T-helper 2 cell treated with Interferon-gamma antibody and Interleukin-4, amounts not matched to agents 5 μg/mL and 100 μg/mL, for 36 hours (primary cell): ENCODE data around the gene FOSL2.

Source experiments
- DNase-seq: peaks from one replicate; pipeline ENCODE4 v3.0.0; 2021; ENCODE audit warnings: low spot score
- H3K27ac Mint-ChIP-seq: one replicate; pipeline ENCODE4 v1.8.0; 2021; ENCODE audit warnings: mild to moderate bottlenecking, mixed read lengths
- H3K27me3 Mint-ChIP-seq: one replicate; pipeline ENCODE4 v1.8.0; 2021; ENCODE audit warnings: low read depth, mixed read lengths
- H3K36me3 Mint-ChIP-seq: one replicate; pipeline ENCODE4 v1.8.0; 2021; ENCODE audit warnings: low read depth, mixed read lengths
- H3K4me1 Mint-ChIP-seq: one replicate; pipeline ENCODE4 v1.8.0; 2021; ENCODE audit warnings: low read depth, mixed read lengths
- H3K4me3 Mint-ChIP-seq: one replicate; pipeline ENCODE4 v1.8.0; 2022; ENCODE audit warnings: mild to moderate bottlenecking, moderate library complexity, mixed read lengths
- H3K9me3 Mint-ChIP-seq: one replicate; pipeline ENCODE4 v1.8.0; 2021; ENCODE audit warnings: mixed read lengths

Gene FOSL2

GRCh38 chr2:28374331-28374730, 18.3 kb upstream of the FOSL2 start:
- no peak overlapping the region for H3K4me3 Mint-ChIP-seq
- peaks cover 22% of the 10 kb centered on the region for H3K27me3 Mint-ChIP-seq
- H3K9me3 Mint-ChIP-seq = no peaks in the 10 kb centered on the region
- H3K27ac Mint-ChIP-seq = no peak overlapping the region
- H3K4me1 Mint-ChIP-seq = peaks cover 16% of the 10 kb centered on the region
- no peaks in the 10 kb centered on the region for H3K36me3 Mint-ChIP-seq
- DNase-seq = no peak

- peaks cover 21% of the 10 kb centered on the region for H3K27me3 Mint-ChIP-seq
- H3K4me1 Mint-ChIP-seq = peaks cover 19% of the 10 kb centered on the region
- no peak overlapping the region for H3K4me3 Mint-ChIP-seq
- H3K36me3 Mint-ChIP-seq = no peaks in the 10 kb centered on the region
- H3K27ac Mint-ChIP-seq = no peak overlapping the region
- no peak for DNase-seq
- H3K9me3 Mint-ChIP-seq = no peaks in the 10 kb centered on the region
Observed at GRCh38 chr2:28375236-28375635, 17.4 kb upstream of the FOSL2 start.

- Mint-ChIP-seq H3K9me3 (no peaks in the 10 kb centered on the region), H3K27me3 (peaks cover 17% of the 10 kb centered on the region), H3K4me1 (peaks cover 18% of the 10 kb centered on the region), H3K4me3 (no peak overlapping the region), H3K27ac (no peak overlapping the region), H3K36me3 (no peaks in the 10 kb centered on the region)
- no peak for DNase-seq
Observed at GRCh38 chr2:28375742-28376631, 16.7 kb upstream of the FOSL2 start.

GRCh38 chr2:28377195-28377816, 15.4 kb upstream of the FOSL2 start:
- H3K36me3 Mint-ChIP-seq = no peaks in the 10 kb centered on the region
- no peak overlapping the region for H3K27ac Mint-ChIP-seq
- H3K27me3 Mint-ChIP-seq = peaks cover 16% of the 10 kb centered on the region
- peaks cover 16% of the 10 kb centered on the region for H3K4me1 Mint-ChIP-seq
- no peaks in the 10 kb centered on the region for H3K9me3 Mint-ChIP-seq
- no peak for DNase-seq
- H3K4me3 Mint-ChIP-seq = no peak overlapping the region

- H3K9me3 Mint-ChIP-seq = no peaks in the 10 kb centered on the region
- H3K27me3 Mint-ChIP-seq = peaks cover 8% of the 10 kb centered on the region
- no peaks in the 10 kb centered on the region for H3K36me3 Mint-ChIP-seq
- no peak overlapping the region for H3K27ac Mint-ChIP-seq
- H3K4me1 Mint-ChIP-seq = peaks cover 18% of the 10 kb centered on the region
- no peak overlapping the region for H3K4me3 Mint-ChIP-seq
- no peak for DNase-seq
Observed at GRCh38 chr2:28377984-28378678, 14.5 kb upstream of the FOSL2 start.

- Mint-ChIP-seq H3K4me1 (peaks cover 18% of the 10 kb centered on the region), H3K27ac (peak overlapping the region; percentile 17), H3K36me3 (no peaks in the 10 kb centered on the region), H3K9me3 (no peaks in the 10 kb centered on the region), H3K27me3 (peaks cover 2% of the 10 kb centered on the region), H3K4me3 (no peak overlapping the region)
- no peak for DNase-seq
Observed at GRCh38 chr2:28378679-28379584, 13.7 kb upstream of the FOSL2 start.

- H3K4me1 Mint-ChIP-seq = peaks cover 18% of the 10 kb centered on the region
- no peaks in the 10 kb centered on the region for H3K9me3 Mint-ChIP-seq
- no peak overlapping the region for H3K4me3 Mint-ChIP-seq
- peaks cover 2% of the 10 kb centered on the region for H3K27me3 Mint-ChIP-seq
- H3K36me3 Mint-ChIP-seq = no peaks in the 10 kb centered on the region
- no peak overlapping the region for H3K27ac Mint-ChIP-seq
- DNase-seq = no peak
Observed at GRCh38 chr2:28380219-28380618, 12.4 kb upstream of the FOSL2 start.

GRCh38 chr2:28381225-28382180, 11.2 kb upstream of the FOSL2 start:
- Mint-ChIP-seq H3K4me1 (peaks cover 18% of the 10 kb centered on the region), H3K36me3 (no peaks in the 10 kb centered on the region), H3K27me3 (peaks cover 2% of the 10 kb centered on the region), H3K4me3 (no peak overlapping the region), H3K9me3 (no peaks in the 10 kb centered on the region), H3K27ac (no peak overlapping the region)
- no peak for DNase-seq

- peaks cover 2% of the 10 kb centered on the region for H3K27me3 Mint-ChIP-seq
- peaks cover 23% of the 10 kb centered on the region for H3K4me1 Mint-ChIP-seq
- no peaks in the 10 kb centered on the region for H3K36me3 Mint-ChIP-seq
- no peaks in the 10 kb centered on the region for H3K9me3 Mint-ChIP-seq
- H3K27ac Mint-ChIP-seq = no peak overlapping the region
- no peak for DNase-seq
- H3K4me3 Mint-ChIP-seq = no peak overlapping the region
Observed at GRCh38 chr2:28382755-28383154, 9.9 kb upstream of the FOSL2 start.

GRCh38 chr2:28387082-28387960, 5.3 kb upstream of the FOSL2 start:
- Mint-ChIP-seq H3K9me3 (no peaks in the 10 kb centered on the region), H3K27ac (no peak overlapping the region), H3K4me3 (no peak overlapping the region), H3K36me3 (no peaks in the 10 kb centered on the region), H3K27me3 (no peaks in the 10 kb centered on the region), H3K4me1 (peaks cover 21% of the 10 kb centered on the region)
- DNase-seq = no peak

- Mint-ChIP-seq H3K36me3 (peaks cover 4% of the 10 kb centered on the region), H3K27ac (peak overlapping the region; percentile 84), H3K4me1 (peaks cover 21% of the 10 kb centered on the region), H3K9me3 (no peaks in the 10 kb centered on the region), H3K4me3 (peak overlapping the region; percentile 69), H3K27me3 (peaks cover 2% of the 10 kb centered on the region)
- no peak for DNase-seq
Observed at GRCh38 chr2:28389399-28390240, 3.0 kb upstream of the FOSL2 start.
